HG03469 (cell line): ENCODE data around the gene CCM2L.

ENCODE experiments used
- ATAC-seq: cut with Tn5 transposase; IDR thresholded peaks from one replicate; pipeline ENCODE4 v1.9.1; 2021; ENCODE audit warnings: mild to moderate bottlenecking, moderate library complexity, moderate number of reproducible peaks; ENCODE audit not compliant: unreplicated experiment

CCM2L gene

GRCh38 chr20:32010101-32010500 lies at the start of gene CCM2L:
TSS of gene CCM2L (plus strand) at chr20:32010438. CDS start at chr20:32010455, 17 bp downstream.
- no peak for ATAC-seq

- ATAC-seq: no peak
These were observed 47.5 kb upstream of the CCM2L start for GRCh38 chr20:31962761-31963160.

- ATAC-seq: no peak
These were observed 46.3 kb upstream of the CCM2L start for GRCh38 chr20:31963889-31964288.

GRCh38 chr20:31966991-31967655 lies 43.1 kb upstream of the CCM2L start:
- no peak for ATAC-seq

DNA sequence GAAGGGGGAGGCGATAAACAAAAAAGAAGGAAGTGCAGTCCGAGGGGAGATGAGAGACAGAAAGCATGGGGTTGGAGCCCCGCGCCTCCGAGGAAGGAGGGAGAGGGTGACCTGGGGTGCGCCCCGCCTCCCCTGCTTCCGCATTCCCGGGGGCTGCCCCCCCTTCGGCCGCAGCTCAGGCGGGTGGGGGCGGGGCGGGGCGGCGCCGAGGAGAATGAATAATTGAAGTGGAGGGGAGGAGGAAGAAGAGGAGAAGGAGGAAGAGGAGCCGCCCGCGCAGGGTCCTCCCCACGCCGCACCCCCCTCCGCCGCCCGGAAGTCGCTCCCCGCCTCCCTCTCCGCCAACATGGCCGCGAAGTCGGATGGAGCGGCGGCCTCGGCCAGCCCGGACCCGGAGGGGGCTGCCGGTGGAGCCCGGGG lies 42.4 kb upstream of the CCM2L start, which contains the start of gene XKR7:
Gene XKR7 (plus strand): TSS at position 322 of the 420 bp plus-strand sequence. CDS start 25 bp downstream, at position 347.
- ATAC-seq: no peak

- ATAC-seq: no peak
These were observed 41.7 kb upstream of the CCM2L start for GRCh38 chr20:31968291-31969126.

DNA sequence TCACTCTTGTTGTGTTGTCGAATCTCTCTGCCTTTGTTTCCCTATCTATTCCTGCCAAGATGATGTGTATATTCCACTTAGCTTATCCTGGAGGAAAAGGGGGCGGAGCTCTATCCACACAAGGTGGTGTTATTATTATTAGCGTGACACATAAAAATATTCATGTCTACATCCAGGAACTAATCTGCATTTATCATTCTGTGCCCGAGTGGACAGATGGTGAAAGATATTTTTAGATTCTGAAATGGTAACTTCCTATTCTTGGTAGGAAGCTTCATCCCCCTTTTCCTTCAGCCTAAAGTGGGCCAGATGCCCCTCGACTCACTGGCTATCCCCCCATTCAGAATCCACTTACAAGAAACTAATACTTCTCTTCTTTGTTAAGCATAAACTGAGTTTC lies 40.2 kb upstream of the CCM2L start:
- ATAC-seq: no peak

- no peak for ATAC-seq
These were observed 37.7 kb upstream of the CCM2L start for GRCh38 chr20:31972471-31973021.

DNA sequence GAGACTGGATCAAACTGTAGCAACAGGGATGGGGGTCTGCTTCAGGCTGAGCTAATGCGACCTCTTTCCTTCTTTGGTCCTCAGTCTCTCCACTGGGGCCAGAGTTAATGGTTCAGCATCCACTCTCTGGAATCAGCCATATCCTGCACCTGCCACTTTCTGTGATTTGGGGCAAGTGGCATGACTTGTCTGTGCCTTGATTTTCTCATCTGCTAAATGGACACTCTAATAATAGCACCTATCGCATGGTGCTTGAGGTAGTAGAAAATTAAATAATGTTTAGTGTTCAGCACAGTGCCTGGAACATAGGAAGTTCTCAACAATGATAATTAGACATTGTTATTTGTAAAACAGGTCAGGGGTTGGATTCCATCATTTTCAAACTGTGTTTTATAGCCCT lies 35.9 kb upstream of the CCM2L start:
- ATAC-seq: no peak

DNA sequence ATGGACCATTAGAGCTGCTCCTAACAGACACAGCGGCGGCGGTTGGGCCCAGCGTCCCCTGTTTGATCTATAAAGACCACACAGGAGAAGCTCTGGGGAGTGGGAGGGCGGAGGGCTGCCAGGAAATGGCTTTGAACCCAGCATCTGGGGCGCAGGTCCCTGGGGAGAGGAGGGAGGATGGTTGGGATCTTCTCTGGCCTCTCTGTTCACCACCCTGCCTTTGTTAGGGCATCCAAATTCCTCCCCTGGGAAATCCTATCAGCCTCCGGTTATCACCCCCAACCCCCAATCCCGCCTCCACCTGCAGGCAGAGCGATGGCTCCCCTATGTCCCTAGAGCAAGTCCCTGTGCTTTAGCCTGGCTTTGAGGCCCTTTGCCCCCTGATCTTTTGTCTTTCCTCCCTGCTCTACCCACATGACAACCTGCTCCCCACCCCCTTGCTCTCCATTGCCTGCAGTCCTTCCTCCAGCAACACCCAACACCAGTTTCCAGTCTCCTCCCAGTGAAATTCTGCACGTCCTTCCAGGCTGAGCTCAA lies 35.2 kb upstream of the CCM2L start:
- ATAC-seq: no peak

- ATAC-seq: no peak
These were observed 34.4 kb upstream of the CCM2L start for GRCh38 chr20:31975874-31976273.

DNA sequence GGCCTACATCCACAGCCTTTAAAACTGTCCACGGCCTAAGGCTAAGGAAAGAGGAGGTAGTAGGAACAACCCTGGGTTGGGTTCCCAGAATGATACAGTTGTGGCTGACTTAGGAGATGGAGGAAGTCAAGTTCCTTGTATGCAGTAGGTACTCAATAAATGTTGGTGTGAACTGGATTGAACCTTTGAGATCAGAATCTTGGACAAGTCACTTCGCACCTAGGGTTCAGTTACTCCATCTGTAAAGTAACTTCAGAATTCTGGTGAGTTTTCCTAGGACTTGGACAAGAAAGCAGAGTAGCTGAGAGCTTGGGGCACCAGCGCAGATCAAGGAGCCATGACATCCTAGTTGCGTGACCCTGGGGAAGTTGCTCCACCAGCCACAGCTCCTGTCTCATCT lies 33.2 kb upstream of the CCM2L start:
- ATAC-seq: no peak

DNA sequence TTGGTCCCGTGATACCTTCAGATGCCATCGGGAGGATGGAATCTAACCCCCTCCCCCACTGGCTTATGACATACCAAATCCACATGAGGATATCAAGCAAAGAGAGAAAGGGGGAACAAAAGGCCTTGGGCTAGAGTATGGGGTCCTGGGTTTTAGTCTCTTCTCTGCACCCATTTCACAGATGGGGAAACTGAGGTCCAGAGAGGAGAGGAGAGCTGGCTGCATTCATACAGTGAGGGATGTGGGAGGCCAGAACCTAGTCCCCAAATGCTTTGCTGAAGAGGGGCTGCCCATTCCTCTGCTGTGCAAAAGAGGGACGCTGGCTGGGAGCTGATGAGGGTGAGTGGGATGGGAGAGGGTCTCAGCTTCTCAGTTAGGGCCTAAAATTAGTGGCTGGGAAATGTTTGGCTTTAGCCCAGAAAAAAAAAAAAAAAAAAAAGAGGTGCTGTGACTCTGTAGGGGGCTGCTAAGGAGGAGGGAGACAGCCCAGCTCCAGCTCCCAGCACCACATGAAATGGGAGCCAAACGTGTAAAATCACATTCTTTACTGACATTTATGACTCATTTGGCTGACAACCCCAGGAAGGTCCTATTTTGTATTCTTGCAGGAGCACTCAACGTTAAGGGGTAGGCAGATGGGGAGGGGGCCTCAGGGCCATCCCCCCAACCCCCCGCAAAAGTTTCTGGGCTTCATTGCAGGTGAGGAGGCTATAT lies 30.4 kb upstream of the CCM2L start:
- no peak for ATAC-seq

DNA sequence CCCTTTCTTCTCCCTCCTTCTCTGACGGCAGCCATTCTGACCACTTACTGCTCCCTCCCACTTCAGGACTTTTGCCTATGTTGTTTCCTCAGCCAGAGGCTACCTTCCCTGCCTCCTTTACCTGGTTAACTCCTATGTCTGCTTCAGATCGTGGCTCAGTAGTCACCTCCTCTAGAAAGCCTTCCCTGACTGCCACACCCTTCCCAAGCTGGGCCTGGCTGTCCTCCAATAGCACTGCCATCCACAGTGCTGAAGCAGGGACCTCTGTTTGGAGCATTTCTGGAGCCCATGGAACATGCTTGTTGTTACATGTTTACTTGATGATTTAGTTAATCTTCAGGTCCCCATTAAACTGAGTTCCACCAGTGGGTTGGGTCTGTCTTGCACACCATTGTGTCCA lies 28.5 kb upstream of the CCM2L start:
- ATAC-seq: no peak

DNA sequence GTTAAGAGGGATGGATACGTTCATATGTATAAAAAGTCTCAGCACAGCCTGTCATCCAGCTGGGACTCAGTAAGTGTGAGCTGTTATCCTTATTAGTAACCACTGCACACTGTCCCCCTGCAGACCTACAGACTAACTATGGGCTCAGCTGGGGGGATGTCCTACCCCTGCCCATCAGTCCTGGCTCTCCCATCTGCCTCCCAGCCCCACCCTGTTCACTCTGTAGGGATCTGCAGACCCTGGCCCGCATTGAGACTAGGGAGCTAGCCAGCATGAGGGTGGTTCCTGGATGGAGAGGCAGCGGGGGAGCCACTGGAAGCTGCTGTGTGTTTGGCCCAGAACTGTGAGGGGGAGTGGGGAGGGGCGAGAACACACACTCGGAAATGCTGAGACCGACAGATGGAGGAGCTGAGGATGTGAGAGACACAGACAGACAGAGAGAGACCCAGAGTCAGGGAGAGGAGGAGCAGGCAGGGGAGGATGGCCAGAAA lies 25.2 kb upstream of the CCM2L start:
- no peak for ATAC-seq

- no peak for ATAC-seq
These were observed 22.5 kb upstream of the CCM2L start for GRCh38 chr20:31987744-31988143.

GRCh38 chr20:31988430-31989015 lies 21.7 kb upstream of the CCM2L start:
- ATAC-seq: no peak

- no peak for ATAC-seq
These were observed 21.1 kb upstream of the CCM2L start for GRCh38 chr20:31989030-31989645.

GRCh38 chr20:31990641-31991338 lies 19.4 kb upstream of the CCM2L start:
- no peak for ATAC-seq
